ENCODE measurements around the gene CD300A.

DNA sequence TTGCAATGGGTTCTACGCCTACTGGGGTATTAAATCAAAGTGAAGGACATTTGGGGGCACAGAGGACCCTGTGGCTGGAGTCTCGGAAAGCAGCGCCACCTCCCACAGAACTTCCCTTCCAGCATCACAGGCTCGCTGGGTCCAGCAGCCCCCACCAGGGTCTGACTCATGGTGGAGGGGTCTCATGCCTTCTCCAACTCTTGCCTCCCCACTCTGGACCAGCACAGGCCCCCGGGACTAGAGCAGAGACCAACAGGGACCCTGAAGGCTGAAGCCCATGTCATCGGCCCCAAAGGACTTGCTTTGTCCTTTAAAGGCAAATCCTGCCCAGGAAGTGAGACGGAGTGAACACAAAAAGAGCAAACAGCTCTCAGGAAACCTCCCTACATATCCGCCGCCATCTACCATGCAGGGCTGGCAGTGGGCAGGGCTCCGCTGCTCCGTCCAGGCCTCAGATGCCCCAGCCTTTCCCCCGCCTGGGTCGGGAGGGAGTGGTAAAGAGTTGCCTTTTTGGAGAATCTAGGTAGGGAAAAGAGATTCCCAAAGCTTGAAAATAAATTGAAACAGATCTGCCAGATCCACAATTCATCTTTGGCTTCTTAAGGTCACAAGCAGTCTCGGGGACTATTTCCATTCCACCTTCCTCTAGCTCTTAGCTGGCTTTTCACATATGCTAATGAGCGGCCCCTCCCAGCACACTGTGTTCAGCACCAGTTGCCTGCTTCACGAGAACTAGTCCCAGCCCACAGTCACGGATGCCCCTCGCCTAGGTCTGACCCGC, 36.6 kb upstream of the CD300A start:
- TF ChIP-seq, protein P1, sequence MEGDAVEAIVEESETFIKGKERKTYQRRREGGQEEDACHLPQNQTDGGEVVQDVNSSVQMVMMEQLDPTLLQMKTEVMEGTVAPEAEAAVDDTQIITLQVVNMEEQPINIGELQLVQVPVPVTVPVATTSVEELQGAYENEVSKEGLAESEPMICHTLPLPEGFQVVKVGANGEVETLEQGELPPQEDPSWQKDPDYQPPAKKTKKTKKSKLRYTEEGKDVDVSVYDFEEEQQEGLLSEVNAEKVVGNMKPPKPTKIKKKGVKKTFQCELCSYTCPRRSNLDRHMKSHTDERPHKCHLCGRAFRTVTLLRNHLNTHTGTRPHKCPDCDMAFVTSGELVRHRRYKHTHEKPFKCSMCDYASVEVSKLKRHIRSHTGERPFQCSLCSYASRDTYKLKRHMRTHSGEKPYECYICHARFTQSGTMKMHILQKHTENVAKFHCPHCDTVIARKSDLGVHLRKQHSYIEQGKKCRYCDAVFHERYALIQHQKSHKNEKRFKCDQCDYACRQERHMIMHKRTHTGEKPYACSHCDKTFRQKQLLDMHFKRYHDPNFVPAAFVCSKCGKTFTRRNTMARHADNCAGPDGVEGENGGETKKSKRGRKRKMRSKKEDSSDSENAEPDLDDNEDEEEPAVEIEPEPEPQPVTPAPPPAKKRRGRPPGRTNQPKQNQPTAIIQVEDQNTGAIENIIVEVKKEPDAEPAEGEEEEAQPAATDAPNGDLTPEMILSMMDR (IDR thresholded peaks at IDR 0.05) = no peak
- no peak for TF ChIP-seq POLR2A (IDR thresholded peaks at IDR 0.05)
